Measurements from ENCODE around the gene PAK3. TPM values are rescaled to one million over a fixed set of nuclear protein-coding genes. Genes with fewer than 3 reads are reported as not detected.

Gene PAK3
- total and polyA plus RNA-seq, 4 donors, result 0.03 to 0.79 (median 0.26) TPM

DNA sequence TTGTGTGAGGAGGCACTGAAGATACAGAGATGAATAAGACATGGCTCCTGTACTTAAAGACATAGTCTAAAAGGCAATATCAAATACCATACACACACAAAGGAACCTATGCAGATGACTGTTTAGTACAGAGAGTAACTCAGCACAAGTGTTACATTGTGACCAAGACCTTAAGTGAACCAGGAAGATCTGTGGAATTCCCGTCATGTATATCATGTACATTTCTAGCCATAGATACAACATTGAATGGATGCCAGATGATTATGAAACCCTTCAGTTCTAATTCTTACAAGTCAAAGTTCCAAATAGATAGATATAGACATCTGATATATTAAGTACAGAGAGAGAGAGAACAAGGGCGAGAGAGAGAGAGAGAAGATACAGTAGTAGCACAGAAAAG, 73.2 kb downstream of the PAK3 start:
- no peaks in the 10 kb centered on the region for H3K27me3 ChIP-seq (ENCODE audit: control insufficient read depth in 4 of 4, insufficient read depth in 4 of 4, low read length in 3 of 4)
- H3K9ac ChIP-seq (ENCODE audit: low read depth in 1 of 2, low read length in 2 of 2), result no peak overlapping the region
- no peak overlapping the region for H3K4me3 ChIP-seq (ENCODE audit: low read depth in 1 of 3, low read length in 3 of 3)
- no peak for DNase-seq (ENCODE audit: low spot score)
- no peaks in the 10 kb centered on the region for H3K36me3 ChIP-seq (ENCODE audit: control insufficient read depth in 4 of 4, insufficient read depth in 3 of 4, low read depth in 1 of 4, low read length in 3 of 4)
- 77% methylated on average over 2 of the region's 2 CpGs for WGBS
- no peak overlapping the region for H3K27ac ChIP-seq (ENCODE audit: low read depth in 1 of 2, low read length in 2 of 2)
- TF ChIP-seq FOXA1 (IDR thresholded peaks at IDR 0.05), result no peak
- H3K4me1 ChIP-seq (ENCODE audit: control insufficient read depth in 4 of 4, insufficient read depth in 4 of 4, low read length in 3 of 4), result peaks cover 0 to 10% (median 0%) of the 10 kb centered on the region in 4 donors
- no peaks in the 10 kb centered on the region for H3K9me3 ChIP-seq (ENCODE audit: control insufficient read depth in 4 of 4, low read length in 3 of 4)

DNA sequence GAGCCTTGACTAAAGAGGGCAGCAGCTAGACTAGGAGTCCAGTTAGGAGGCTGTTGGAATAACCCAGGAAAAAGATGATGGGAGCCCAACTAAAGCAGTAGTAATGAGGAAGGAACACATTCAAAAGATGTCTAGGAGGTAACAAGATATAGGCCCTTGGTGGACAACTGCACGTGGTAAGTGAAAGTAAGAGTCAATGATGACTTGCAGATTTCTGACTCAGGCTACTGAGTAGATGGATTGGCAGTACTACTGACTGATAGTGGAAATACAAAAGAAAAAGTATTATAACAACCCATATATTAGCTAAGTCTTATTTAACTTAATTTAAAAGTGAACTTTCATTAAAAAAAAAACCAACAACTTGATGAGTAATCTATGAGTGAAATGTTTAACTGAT, 74.0 kb downstream of the PAK3 start:
- peaks cover 0 to 8% (median 0%) of the 10 kb centered on the region in 4 donors for H3K4me1 ChIP-seq (ENCODE audit: control insufficient read depth in 4 of 4, insufficient read depth in 4 of 4, low read length in 3 of 4)
- H3K9me3 ChIP-seq (ENCODE audit: control insufficient read depth in 4 of 4, low read length in 3 of 4), result no peaks in the 10 kb centered on the region
- no peak for TF ChIP-seq FOXA2 (IDR thresholded peaks at IDR 0.05)
- TF ChIP-seq JUND (IDR thresholded peaks at IDR 0.05), result no peak
- no peak for TF ChIP-seq HNF4G (IDR thresholded peaks at IDR 0.05)
- no peak for TF ChIP-seq NR2F2 (IDR thresholded peaks at IDR 0.05)
- TF ChIP-seq EGR1 (IDR thresholded peaks at IDR 0.05; ENCODE audit: low read depth in 2 of 2), result no peak
- TF ChIP-seq RXRA (IDR thresholded peaks at IDR 0.05), result no peak
- no peak for TF ChIP-seq SP1 (IDR thresholded peaks at IDR 0.05)
- TF ChIP-seq, protein P1, sequence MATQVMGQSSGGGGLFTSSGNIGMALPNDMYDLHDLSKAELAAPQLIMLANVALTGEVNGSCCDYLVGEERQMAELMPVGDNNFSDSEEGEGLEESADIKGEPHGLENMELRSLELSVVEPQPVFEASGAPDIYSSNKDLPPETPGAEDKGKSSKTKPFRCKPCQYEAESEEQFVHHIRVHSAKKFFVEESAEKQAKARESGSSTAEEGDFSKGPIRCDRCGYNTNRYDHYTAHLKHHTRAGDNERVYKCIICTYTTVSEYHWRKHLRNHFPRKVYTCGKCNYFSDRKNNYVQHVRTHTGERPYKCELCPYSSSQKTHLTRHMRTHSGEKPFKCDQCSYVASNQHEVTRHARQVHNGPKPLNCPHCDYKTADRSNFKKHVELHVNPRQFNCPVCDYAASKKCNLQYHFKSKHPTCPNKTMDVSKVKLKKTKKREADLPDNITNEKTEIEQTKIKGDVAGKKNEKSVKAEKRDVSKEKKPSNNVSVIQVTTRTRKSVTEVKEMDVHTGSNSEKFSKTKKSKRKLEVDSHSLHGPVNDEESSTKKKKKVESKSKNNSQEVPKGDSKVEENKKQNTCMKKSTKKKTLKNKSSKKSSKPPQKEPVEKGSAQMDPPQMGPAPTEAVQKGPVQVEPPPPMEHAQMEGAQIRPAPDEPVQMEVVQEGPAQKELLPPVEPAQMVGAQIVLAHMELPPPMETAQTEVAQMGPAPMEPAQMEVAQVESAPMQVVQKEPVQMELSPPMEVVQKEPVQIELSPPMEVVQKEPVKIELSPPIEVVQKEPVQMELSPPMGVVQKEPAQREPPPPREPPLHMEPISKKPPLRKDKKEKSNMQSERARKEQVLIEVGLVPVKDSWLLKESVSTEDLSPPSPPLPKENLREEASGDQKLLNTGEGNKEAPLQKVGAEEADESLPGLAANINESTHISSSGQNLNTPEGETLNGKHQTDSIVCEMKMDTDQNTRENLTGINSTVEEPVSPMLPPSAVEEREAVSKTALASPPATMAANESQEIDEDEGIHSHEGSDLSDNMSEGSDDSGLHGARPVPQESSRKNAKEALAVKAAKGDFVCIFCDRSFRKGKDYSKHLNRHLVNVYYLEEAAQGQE (IDR thresholded peaks at IDR 0.05), result no peak
- no peak for TF ChIP-seq GABPA (IDR thresholded peaks at IDR 0.05 in 1 of 2, conservative IDR thresholded peaks at IDR 0.05 in 1 of 2)
- TF ChIP-seq, protein P2, sequence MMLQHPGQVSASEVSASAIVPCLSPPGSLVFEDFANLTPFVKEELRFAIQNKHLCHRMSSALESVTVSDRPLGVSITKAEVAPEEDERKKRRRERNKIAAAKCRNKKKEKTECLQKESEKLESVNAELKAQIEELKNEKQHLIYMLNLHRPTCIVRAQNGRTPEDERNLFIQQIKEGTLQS (IDR thresholded peaks at IDR 0.05), result no peak
- TF ChIP-seq, protein P3, sequence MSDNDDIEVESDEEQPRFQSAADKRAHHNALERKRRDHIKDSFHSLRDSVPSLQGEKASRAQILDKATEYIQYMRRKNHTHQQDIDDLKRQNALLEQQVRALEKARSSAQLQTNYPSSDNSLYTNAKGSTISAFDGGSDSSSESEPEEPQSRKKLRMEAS (IDR thresholded peaks at IDR 0.05), result no peak
- TF ChIP-seq, protein P4, sequence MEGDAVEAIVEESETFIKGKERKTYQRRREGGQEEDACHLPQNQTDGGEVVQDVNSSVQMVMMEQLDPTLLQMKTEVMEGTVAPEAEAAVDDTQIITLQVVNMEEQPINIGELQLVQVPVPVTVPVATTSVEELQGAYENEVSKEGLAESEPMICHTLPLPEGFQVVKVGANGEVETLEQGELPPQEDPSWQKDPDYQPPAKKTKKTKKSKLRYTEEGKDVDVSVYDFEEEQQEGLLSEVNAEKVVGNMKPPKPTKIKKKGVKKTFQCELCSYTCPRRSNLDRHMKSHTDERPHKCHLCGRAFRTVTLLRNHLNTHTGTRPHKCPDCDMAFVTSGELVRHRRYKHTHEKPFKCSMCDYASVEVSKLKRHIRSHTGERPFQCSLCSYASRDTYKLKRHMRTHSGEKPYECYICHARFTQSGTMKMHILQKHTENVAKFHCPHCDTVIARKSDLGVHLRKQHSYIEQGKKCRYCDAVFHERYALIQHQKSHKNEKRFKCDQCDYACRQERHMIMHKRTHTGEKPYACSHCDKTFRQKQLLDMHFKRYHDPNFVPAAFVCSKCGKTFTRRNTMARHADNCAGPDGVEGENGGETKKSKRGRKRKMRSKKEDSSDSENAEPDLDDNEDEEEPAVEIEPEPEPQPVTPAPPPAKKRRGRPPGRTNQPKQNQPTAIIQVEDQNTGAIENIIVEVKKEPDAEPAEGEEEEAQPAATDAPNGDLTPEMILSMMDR (IDR thresholded peaks at IDR 0.05; ENCODE audit: low read depth, low read length, missing input control), result no peak
- TF ChIP-seq, protein P5, sequence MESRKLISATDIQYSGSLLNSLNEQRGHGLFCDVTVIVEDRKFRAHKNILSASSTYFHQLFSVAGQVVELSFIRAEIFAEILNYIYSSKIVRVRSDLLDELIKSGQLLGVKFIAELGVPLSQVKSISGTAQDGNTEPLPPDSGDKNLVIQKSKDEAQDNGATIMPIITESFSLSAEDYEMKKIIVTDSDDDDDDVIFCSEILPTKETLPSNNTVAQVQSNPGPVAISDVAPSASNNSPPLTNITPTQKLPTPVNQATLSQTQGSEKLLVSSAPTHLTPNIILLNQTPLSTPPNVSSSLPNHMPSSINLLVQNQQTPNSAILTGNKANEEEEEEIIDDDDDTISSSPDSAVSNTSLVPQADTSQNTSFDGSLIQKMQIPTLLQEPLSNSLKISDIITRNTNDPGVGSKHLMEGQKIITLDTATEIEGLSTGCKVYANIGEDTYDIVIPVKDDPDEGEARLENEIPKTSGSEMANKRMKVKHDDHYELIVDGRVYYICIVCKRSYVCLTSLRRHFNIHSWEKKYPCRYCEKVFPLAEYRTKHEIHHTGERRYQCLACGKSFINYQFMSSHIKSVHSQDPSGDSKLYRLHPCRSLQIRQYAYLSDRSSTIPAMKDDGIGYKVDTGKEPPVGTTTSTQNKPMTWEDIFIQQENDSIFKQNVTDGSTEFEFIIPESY (IDR thresholded peaks at IDR 0.05), result no peak
- TF ChIP-seq YY1 (IDR thresholded peaks at IDR 0.05), result no peak
- TF ChIP-seq FOXA1 (IDR thresholded peaks at IDR 0.05), result no peak
- no peak for TF ChIP-seq HNF4A (conservative IDR thresholded peaks at IDR 0.05)
- no peak for TF ChIP-seq RAD21 (IDR thresholded peaks at IDR 0.05)
- TF ChIP-seq TAF1 (conservative IDR thresholded peaks at IDR 0.05), result no peak
- no peak overlapping the region for H3K4me3 ChIP-seq (ENCODE audit: low read depth in 1 of 3, low read length in 3 of 3)
- no peak for DNase-seq (ENCODE audit: low spot score)
- WGBS, result 81% methylated on average over 1 of the region's 1 CpG
- H3K27ac ChIP-seq (ENCODE audit: low read depth in 1 of 2, low read length in 2 of 2), result no peak overlapping the region
- no peaks in the 10 kb centered on the region for H3K27me3 ChIP-seq (ENCODE audit: control insufficient read depth in 4 of 4, insufficient read depth in 4 of 4, low read length in 3 of 4)
- H3K36me3 ChIP-seq (ENCODE audit: control insufficient read depth in 4 of 4, insufficient read depth in 3 of 4, low read depth in 1 of 4, low read length in 3 of 4), result no peaks in the 10 kb centered on the region
- H3K9ac ChIP-seq (ENCODE audit: low read depth in 1 of 2, low read length in 2 of 2), result no peak overlapping the region
